Hepatocyte (in vitro differentiated cells): Measurements from ENCODE around the gene RAB4A.

ENCODE experiments used
- EZH2 ChIP-seq: fragments of 200-600 bp; sonication (generic); IDR thresholded peaks from 2 replicates; pipeline ENCODE4 v1.6.1; 2016; ENCODE audit warnings: antibody characterized with exemption, mild to moderate bottlenecking, borderline replicate concordance
- EZH2phosphoT487 ChIP-seq: fragments of 200-600 bp; sonication (generic); IDR thresholded peaks from one replicate; pipeline ENCODE4 v1.6.1; 2018; ENCODE audit warnings: antibody characterized with exemption, mild to moderate bottlenecking, low read depth, moderate library complexity; ENCODE audit not compliant: unreplicated experiment, severe bottlenecking
- TF ChIP-seq, protein P1 (sequence below): fragments of 200-600 bp; sonication (generic); IDR thresholded peaks from 2 replicates; pipeline ENCODE4 v1.5.1; 2016; ENCODE audit warnings: antibody characterized with exemption, mild to moderate bottlenecking; ENCODE audit not compliant: poor library complexity

DNA sequence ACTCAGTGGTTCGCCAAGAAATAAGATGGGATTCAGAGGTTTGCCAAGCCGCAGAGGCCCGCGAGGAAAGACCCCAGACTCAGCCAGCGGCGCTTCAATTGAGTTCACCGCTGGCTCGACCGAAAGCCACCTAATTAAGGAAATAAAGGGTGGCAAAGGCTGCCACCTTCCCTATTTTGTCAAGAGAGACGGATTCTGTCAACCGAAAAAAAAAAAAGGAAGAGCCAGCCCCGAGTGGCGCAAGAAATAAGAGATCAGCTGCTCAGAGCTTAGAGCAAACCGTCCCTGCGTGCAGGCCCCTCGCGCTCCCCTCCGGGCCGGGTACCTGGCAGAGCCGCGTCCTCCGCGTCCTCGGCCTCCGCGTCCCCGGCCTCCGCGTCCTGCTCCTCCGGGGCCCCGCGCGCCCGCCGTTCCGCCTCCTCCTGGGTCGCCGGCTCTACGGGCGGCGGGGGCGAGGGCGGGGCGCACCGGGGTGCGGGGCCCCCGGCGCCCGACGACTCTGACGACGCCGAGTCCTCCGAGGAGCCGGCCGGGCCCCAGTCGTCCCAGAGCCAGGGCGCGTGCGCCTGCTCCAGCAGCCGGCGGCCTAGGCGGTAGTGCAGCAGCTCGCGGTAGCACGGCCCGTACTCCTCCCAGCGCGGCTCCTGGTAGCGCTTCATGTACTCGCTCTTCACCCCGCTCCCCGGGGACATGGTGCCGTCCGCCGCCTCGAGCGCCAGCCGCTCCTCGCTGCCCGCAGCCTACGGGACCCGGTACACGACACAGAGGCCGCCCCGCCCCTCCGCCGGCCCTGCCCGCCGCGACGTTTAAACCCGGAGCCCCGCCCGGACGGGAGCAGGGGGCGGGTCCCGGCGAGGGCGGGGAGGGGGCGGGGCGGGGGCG lies 71.1 kb downstream of the RAB4A start:
- TF ChIP-seq EZH2 (no peak), EZH2phosphoT487 (no peak)
- TF ChIP-seq, protein P1, sequence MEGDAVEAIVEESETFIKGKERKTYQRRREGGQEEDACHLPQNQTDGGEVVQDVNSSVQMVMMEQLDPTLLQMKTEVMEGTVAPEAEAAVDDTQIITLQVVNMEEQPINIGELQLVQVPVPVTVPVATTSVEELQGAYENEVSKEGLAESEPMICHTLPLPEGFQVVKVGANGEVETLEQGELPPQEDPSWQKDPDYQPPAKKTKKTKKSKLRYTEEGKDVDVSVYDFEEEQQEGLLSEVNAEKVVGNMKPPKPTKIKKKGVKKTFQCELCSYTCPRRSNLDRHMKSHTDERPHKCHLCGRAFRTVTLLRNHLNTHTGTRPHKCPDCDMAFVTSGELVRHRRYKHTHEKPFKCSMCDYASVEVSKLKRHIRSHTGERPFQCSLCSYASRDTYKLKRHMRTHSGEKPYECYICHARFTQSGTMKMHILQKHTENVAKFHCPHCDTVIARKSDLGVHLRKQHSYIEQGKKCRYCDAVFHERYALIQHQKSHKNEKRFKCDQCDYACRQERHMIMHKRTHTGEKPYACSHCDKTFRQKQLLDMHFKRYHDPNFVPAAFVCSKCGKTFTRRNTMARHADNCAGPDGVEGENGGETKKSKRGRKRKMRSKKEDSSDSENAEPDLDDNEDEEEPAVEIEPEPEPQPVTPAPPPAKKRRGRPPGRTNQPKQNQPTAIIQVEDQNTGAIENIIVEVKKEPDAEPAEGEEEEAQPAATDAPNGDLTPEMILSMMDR, result no peak
